ENCODE data around the gene NPHS1.

GRCh38 chr19:35805526-35806102 lies 46.7 kb downstream of the NPHS1 start:
- TF ChIP-seq POLR2A (IDR thresholded peaks at IDR 0.05): no peak
- TF ChIP-seq POLR2AphosphoS5 (IDR thresholded peaks at IDR 0.05): no peak
- TF ChIP-seq CTCF (IDR thresholded peaks at IDR 0.05): no peak
